Measurements from ENCODE around the gene TSPAN12. TPM values are rescaled to one million over a fixed set of nuclear protein-coding genes. Genes with fewer than 3 reads are reported as not detected.

TSPAN12 gene
- total RNA-seq, 1 experiment from 2014 or later = 1.4 TPM

- Histone ChIP-seq H3K27me3 (ENCODE audit: control insufficient read depth, insufficient read depth, low read length) (no peaks in the 10 kb centered on the region; the same call in none of the 2 replicates), H3K9me3 (ENCODE audit: control insufficient read depth, insufficient read depth, low read depth, low read length) (no peaks in the 10 kb centered on the region), H3K36me3 (ENCODE audit: control insufficient read depth, insufficient read depth, low read length) (no peaks in the 10 kb centered on the region; the same call in 1 of the 2 replicates), H3K4me1 (ENCODE audit: control insufficient read depth, insufficient read depth, low read length) (no peaks in the 10 kb centered on the region), H3K4me3 (ENCODE audit: low read depth in 2 of 2, low read length in 2 of 2) (no peak overlapping the region), H3K27ac (ENCODE audit: low read length) (no peak overlapping the region)
- POLR2A ChIA-PET = no interaction called here
- BruUV-seq (replicated peaks) = no TSS peak
- DNase-seq (ENCODE audit: low read depth, low spot score) (no peak), ATAC-seq (no peak)
- CTCF ChIA-PET = no interaction called here
- intact Hi-C loops (cut with micrococcal nuclease; ENCODE audit: unreplicated experiment) = no loop called here
- in situ Hi-C loops (cut with HindIII; ENCODE audit: low pct_unique_long_range_greater_than_20kb, low sequenced_read_pairs) = no loop called here
- TF ChIP-seq SIN3A (IDR thresholded peaks at IDR 0.05; ENCODE audit: borderline replicate concordance, insufficient read depth, low read depth, low read length) = no peak
- TF ChIP-seq CTCF (IDR thresholded peaks at IDR 0.05) = no peak
- no peak for TF ChIP-seq REST (IDR thresholded peaks at IDR 0.05; ENCODE audit: insufficient read depth in 1 of 2, low read depth in 2 of 2, low read length in 1 of 2)
- no peak for TF ChIP-seq TCF7L2 (IDR thresholded peaks at IDR 0.05; ENCODE audit: low read depth, low read length)
- TF ChIP-seq POLR2AphosphoS5 (IDR thresholded peaks at IDR 0.05; ENCODE audit: low read depth, low read length) = no peak
Measured at GRCh38 chr7:120873401-120873800, 15.5 kb upstream of the TSPAN12 start.

GRCh38 chr7:120869700-120870099 is 11.8 kb upstream of the TSPAN12 start:
- DNase-seq (ENCODE audit: low read depth, low spot score) (no peak), ATAC-seq (no peak)
- no TSS peak for BruUV-seq (replicated peaks)
- intact Hi-C loops (cut with micrococcal nuclease; ENCODE audit: unreplicated experiment) = no loop called here
- in situ Hi-C loops (cut with HindIII; ENCODE audit: low pct_unique_long_range_greater_than_20kb, low sequenced_read_pairs) = no loop called here
- Histone ChIP-seq H3K9me3 (ENCODE audit: control insufficient read depth, insufficient read depth, low read depth, low read length) (no peaks in the 10 kb centered on the region), H3K4me1 (ENCODE audit: control insufficient read depth, insufficient read depth, low read length) (no peaks in the 10 kb centered on the region), H3K27me3 (ENCODE audit: control insufficient read depth, insufficient read depth, low read length) (no peaks in the 10 kb centered on the region; the same call in 1 of the 2 replicates), H3K36me3 (ENCODE audit: control insufficient read depth, insufficient read depth, low read length) (no peaks in the 10 kb centered on the region), H3K4me3 (ENCODE audit: low read depth in 2 of 2, low read length in 2 of 2) (no peak overlapping the region), H3K27ac (ENCODE audit: low read length) (no peak overlapping the region)
- POLR2A ChIA-PET = no interaction called here
- CTCF ChIA-PET = no interaction called here
- no peak for TF ChIP-seq REST (IDR thresholded peaks at IDR 0.05; ENCODE audit: insufficient read depth in 1 of 2, low read depth in 2 of 2, low read length in 1 of 2)
- no peak for TF ChIP-seq TCF7L2 (IDR thresholded peaks at IDR 0.05; ENCODE audit: low read depth, low read length)
- TF ChIP-seq POLR2AphosphoS5 (IDR thresholded peaks at IDR 0.05; ENCODE audit: low read depth, low read length) = no peak
- TF ChIP-seq SIN3A (IDR thresholded peaks at IDR 0.05; ENCODE audit: borderline replicate concordance, insufficient read depth, low read depth, low read length) = no peak
- TF ChIP-seq CTCF (IDR thresholded peaks at IDR 0.05) = no peak
